ENCODE data around the gene HMCN2.

The HMCN2 gene

DNA sequence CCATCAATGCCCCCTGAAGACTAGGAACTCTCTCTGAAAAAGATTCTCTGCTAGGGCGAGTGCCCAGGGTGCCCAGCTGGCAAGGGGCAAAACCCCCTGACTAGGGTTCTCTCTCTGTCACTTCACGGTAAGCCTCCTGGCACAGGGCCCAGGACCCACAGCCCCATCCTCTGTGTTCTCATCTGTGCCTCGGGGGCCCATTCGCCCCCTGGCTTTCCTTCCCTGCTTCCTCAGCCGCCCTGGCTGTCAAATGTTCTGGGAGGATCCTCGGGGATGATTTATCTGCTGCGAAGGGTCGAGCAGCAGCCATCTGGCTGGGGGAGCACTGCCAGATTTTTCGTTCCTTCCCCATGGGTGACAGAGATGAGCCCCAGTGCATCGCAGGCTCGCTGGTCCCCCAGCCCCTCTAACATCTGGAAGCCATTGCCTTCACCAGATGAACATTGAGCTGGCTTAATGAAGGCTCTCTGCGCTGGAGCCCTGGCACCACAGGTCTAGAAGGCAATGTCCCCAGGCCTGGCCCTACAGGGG lies 24.2 kb downstream of the HMCN2 start:
- Histone ChIP-seq H3K4me3 (no peak overlapping the region), H3K36me3 (no peaks in the 10 kb centered on the region), H3K27ac (no peak overlapping the region), H3K4me1 (no peaks in the 10 kb centered on the region), H4K20me1 (peaks cover 0 to 13% (median 0%) of the 10 kb centered on the region in 11 experiments; a peak in 2 of 22 replicates), H3K9me3 (replicated peaks in 1 of 11) (no peaks in the 10 kb centered on the region), H3K9ac (no peak overlapping the region), H3K27me3 (no peaks in the 10 kb centered on the region), H3K4me2 (no peak overlapping the region)
- no peak for TF ChIP-seq Cebpa-rat (IDR thresholded peaks at IDR 0.05)

DNA sequence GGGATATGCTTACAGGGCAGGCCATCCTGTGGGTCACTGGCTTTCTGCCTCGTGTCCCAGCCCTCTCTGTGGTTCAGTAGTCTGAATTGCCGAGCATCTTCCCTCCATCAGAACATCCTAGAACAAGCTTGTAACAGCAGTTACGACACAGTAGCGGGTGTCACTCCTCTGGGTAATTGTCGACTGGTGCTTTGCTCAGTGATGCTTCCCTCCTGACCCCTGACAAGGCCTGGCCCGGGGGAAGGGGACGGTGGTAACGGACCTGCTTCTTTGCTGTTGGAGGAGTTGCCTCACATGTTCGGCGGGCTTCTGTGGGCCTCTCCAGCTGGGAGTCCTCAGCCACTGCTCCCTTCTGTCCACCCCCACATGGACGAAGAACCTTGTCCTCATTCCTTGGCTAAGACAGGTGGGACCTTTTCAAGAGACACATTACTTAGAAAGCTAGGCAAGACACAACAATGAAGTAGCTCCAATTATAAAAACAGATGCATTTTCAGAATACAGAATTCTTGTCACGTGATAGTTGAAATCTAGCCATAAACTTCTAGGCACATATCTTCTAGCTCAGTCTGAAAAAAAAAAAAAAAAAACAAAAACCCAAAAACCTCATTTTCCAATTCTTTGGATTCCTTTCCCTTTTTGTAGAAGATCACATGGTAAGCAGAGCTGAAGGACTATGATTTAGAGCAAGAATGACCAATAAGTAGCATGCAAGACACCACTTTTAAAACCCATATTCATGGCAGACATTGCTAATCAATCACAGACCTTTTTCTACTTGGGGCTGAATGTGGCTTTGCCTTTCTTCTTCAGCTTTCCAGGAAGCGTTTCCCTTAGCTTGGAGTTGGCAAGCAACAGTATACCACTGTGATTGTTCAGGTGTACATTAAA lies 25.0 kb downstream of the HMCN2 start:
- H3K27me3 ChIP-seq, result no peaks in the 10 kb centered on the region
- no peaks in the 10 kb centered on the region for H3K9me3 ChIP-seq (replicated peaks in 1 of 11)

DNA sequence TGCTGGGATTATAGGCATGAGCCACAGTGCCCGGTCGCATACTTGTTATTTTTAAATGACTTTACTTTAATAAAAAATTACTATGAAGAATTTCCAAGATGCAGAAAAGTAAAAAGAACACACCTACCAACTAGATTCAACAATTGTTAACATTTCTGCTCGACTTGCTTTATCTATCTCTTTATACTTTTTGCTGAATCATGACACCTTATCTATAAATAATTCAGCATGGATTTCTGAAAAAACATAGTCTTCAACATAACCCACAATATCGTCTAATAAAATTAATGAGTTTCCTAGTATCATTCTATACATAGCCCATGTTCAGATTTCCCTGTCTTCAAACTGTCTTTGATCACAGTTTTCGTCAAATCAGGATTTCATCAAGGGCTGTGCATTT lies 25.9 kb downstream of the HMCN2 start:
- Histone ChIP-seq H3K4me3 (no peak overlapping the region), H3K9ac (no peak overlapping the region), H3K9me3 (replicated peaks in 1 of 11) (no peaks in the 10 kb centered on the region), H3K27ac (no peak overlapping the region), H3K4me1 (no peaks in the 10 kb centered on the region), H3K27me3 (0 out of 22 replicates have a peak, but pooled peaks cover 0 to 2% (median 0%) of the 10 kb centered on the region in 11 experiments), H3K36me3 (no peaks in the 10 kb centered on the region), H4K20me1 (peaks cover 0 to 20% (median 0%) of the 10 kb centered on the region in 11 experiments; a peak in 3 of 22 replicates), H3K4me2 (no peak overlapping the region)
- no peak for TF ChIP-seq Cebpa-rat (IDR thresholded peaks at IDR 0.05)

More for the DNA sequence above, 25.0 kb downstream of the HMCN2 start:
- Histone ChIP-seq H3K4me1 (no peaks in the 10 kb centered on the region), H3K4me3 (no peak overlapping the region), H3K4me2 (no peak overlapping the region), H4K20me1 (peaks cover 0 to 16% (median 0%) of the 10 kb centered on the region in 11 experiments; a peak in 2 of 22 replicates), H3K9ac (no peak overlapping the region), H3K27ac (no peak overlapping the region), H3K36me3 (no peaks in the 10 kb centered on the region)
- TF ChIP-seq Cebpa-rat (IDR thresholded peaks at IDR 0.05), result no peak

DNA sequence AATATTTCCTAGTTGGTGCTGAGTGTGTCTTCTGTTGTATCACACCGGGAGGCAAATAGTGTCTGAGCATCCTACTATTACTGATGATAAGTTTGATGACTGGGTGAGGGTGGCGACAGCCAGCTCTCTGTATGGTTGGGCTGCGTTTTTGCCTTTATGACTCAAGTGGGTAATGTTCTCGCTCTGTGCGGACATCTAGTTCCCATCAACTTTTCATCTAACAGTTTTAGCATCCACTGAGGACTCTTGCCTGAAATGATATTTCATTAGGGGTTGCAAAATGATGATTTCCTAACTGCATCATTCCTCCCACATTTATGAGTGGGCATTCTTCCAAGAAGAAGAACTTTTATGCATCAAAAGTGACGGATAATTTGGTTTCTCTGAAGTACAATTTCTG lies 26.5 kb downstream of the HMCN2 start:
- H3K4me3 ChIP-seq, result no peak overlapping the region
- peaks cover 0 to 25% (median 0%) of the 10 kb centered on the region in 11 experiments; a peak in 4 of 22 replicates for H4K20me1 ChIP-seq
- H3K27me3 ChIP-seq, result peaks cover 0 to 3% (median 0%) of the 10 kb centered on the region in 11 experiments; a peak in 1 of 22 replicates
- no peak for TF ChIP-seq Cebpa-rat (IDR thresholded peaks at IDR 0.05)
- H3K9me3 ChIP-seq (replicated peaks in 1 of 11), result no peaks in the 10 kb centered on the region
- no peaks in the 10 kb centered on the region for H3K4me1 ChIP-seq
- no peak overlapping the region for H3K27ac ChIP-seq
- no peak overlapping the region for H3K9ac ChIP-seq
- no peaks in the 10 kb centered on the region for H3K36me3 ChIP-seq
- H3K4me2 ChIP-seq, result no peak overlapping the region

DNA sequence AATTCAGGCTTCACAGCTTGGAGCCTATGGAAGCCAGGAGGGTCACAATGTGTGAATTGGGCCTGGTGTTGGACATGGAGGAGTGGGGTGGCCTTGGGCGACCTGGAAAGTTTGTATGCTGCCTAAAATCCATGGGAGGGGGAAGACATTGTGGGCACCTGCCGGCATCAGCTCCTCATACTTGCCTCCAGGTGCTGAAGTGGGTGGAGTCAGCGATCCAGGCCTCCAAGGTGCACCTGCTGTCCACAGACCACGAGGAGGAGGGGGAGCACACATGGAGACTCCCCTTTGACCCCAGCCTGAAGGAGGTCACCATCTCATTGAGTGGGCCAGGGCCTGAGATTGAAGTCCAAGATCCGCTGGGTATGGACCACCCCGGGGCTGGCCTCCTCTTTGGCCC lies 29.1 kb downstream of the HMCN2 start:
- no peak overlapping the region for H3K27ac ChIP-seq
- H3K36me3 ChIP-seq, result no peaks in the 10 kb centered on the region
- H3K4me2 ChIP-seq, result no peak overlapping the region
- H3K27me3 ChIP-seq, result peaks cover 0 to 5% (median 0%) of the 10 kb centered on the region in 11 experiments; a peak in 1 of 22 replicates
- H3K4me1 ChIP-seq, result no peaks in the 10 kb centered on the region
- no peaks in the 10 kb centered on the region for H3K9me3 ChIP-seq (replicated peaks in 1 of 11)
- no peak overlapping the region for H3K9ac ChIP-seq
- no peak overlapping the region for H3K4me3 ChIP-seq
- H4K20me1 ChIP-seq, result peaks cover 0 to 23% (median 0%) of the 10 kb centered on the region in 11 experiments; a peak in 5 of 22 replicates
- no peak for TF ChIP-seq Cebpa-rat (IDR thresholded peaks at IDR 0.05)

DNA sequence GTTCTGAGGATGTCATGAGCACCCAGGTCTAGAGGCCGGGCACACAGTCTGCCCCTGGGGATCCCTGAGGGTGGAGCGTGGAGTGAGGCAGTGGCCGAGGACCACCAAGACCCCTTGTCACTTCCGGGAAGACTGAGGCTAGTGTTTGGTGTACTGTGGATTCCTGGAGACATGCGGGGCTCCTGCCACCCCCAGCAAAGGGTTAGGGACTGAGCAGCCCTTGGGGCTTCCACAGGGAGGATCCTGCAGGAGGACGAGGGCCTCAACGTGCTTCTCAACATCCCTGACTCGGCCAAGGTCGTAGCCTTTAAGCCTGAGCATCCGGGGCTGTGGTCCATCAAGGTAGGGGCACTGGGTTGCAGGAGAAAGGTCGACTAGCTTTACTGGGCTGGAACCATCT lies 29.9 kb downstream of the HMCN2 start:
- H3K9ac ChIP-seq, result no peak overlapping the region
- no peaks in the 10 kb centered on the region for H3K4me1 ChIP-seq
- TF ChIP-seq Cebpa-rat (IDR thresholded peaks at IDR 0.05), result no peak
- H3K27me3 ChIP-seq, result peaks cover 0 to 5% (median 0%) of the 10 kb centered on the region in 11 experiments; a peak in 1 of 22 replicates
- H3K27ac ChIP-seq, result no peak overlapping the region
- no peaks in the 10 kb centered on the region for H3K36me3 ChIP-seq
- H3K4me3 ChIP-seq, result no peak overlapping the region
- no peak overlapping the region for H3K4me2 ChIP-seq
- H3K9me3 ChIP-seq (replicated peaks in 1 of 11), result no peaks in the 10 kb centered on the region
- peaks cover 0 to 23% (median 0%) of the 10 kb centered on the region in 11 experiments; a peak in 6 of 22 replicates for H4K20me1 ChIP-seq

DNA sequence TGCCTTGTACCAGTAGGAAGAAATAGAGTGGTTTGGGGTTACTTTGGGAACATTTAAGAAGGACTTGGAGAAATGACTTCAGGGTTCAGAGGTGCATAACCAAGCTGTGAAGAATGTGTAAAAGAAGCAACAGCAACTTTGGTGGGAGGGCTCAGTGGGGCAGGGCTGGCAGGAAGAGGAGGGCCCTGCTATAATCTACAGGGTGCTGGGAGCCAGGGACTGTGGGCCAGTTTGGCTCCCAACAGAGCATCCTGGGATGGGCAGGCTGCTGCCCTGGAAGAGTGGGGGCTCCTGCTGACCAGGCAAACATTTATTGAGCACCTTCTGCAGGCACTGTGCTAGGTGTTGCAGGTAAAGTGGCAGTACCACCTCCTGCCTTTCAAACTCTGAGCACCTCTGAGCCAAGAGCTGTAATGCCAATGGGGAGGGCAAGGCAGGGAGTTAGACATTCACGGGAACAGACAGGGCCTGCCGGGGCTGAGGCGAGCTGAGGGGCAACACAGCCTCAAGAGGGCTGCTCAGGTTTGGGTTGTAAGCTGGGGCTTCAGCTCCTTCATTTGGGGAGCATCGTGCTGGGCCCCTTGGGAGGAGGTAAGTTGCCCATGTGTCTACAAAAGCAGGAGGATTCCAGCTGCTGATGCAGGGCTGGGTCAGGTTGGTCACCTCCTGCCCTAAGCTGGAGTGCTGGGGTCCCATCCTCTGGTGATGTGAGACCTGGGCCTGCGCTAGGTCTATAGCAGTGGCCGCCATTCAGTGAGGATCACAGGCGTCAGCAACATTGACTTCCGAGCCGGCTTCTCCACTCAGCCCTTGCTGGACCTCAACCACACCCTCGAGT lies 30.6 kb downstream of the HMCN2 start:
- Histone ChIP-seq H3K4me2 (no peak overlapping the region), H3K4me1 (no peaks in the 10 kb centered on the region), H3K27me3 (peaks cover 0 to 5% (median 0%) of the 10 kb centered on the region in 11 experiments; a peak in 1 of 22 replicates), H4K20me1 (peaks cover 0 to 23% (median 0%) of the 10 kb centered on the region in 11 experiments; a peak in 7 of 22 replicates), H3K9me3 (replicated peaks in 1 of 11) (no peaks in the 10 kb centered on the region), H3K36me3 (no peaks in the 10 kb centered on the region), H3K27ac (no peak overlapping the region), H3K4me3 (no peak overlapping the region), H3K9ac (no peak overlapping the region)
- TF ChIP-seq Cebpa-rat (IDR thresholded peaks at IDR 0.05), result no peak

DNA sequence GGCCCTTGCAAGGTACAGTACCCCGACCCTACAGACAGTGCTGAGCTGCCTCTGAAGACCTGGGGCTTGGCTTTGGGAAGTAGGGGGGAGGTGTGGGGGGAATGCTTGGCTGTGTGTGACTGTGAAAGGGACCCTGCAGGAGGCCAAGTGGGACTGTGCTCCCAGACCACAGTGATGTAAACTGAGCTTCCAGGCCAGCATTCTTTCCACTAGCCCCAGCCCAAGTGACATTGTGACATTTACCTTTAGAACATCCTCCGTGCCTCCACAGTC lies 31.2 kb downstream of the HMCN2 start:
- Histone ChIP-seq H3K9me3 (replicated peaks in 1 of 11) (no peaks in the 10 kb centered on the region), H3K27me3 (peaks cover 0 to 5% (median 0%) of the 10 kb centered on the region in 11 experiments; a peak in 1 of 22 replicates), H3K27ac (no peak overlapping the region), H3K36me3 (no peaks in the 10 kb centered on the region), H3K4me3 (no peak overlapping the region), H3K9ac (no peak overlapping the region), H3K4me2 (no peak overlapping the region), H4K20me1 (peaks cover 0 to 23% (median 0%) of the 10 kb centered on the region in 11 experiments; a peak in 7 of 22 replicates), H3K4me1 (no peaks in the 10 kb centered on the region)
- TF ChIP-seq Cebpa-rat (IDR thresholded peaks at IDR 0.05), result no peak

DNA sequence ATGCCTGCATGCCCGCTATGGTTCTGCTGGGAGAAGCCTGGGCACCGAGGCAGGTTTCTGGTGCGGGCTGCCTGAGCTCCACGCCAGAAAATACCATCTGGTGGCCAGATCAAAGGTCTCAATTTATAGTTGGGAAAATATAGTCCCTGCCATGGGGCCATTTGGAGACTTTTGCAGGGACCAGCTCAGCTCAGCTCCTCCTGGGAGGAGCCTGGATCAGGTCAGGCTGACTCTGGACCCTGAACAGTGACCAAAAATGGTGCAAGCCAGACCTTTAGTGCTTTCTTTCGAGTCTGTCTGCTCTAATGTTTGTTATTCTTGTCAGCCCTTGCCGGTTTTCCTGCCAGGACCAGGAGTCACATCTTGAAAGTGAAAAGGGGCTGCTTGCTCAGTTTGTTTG lies 31.8 kb downstream of the HMCN2 start:
- H3K27ac ChIP-seq, result no peak overlapping the region
- peaks cover 0 to 5% (median 0%) of the 10 kb centered on the region in 11 experiments; a peak in 1 of 22 replicates for H3K27me3 ChIP-seq
- H3K4me1 ChIP-seq, result peaks cover 0 to 2% (median 0%) of the 10 kb centered on the region in 10 experiments; a peak in 2 of 20 replicates
- TF ChIP-seq Cebpa-rat (IDR thresholded peaks at IDR 0.05), result no peak
- no peak overlapping the region for H3K9ac ChIP-seq
- H3K4me2 ChIP-seq, result no peak overlapping the region
- no peaks in the 10 kb centered on the region for H3K36me3 ChIP-seq
- H4K20me1 ChIP-seq, result peaks cover 0 to 24% (median 0%) of the 10 kb centered on the region in 11 experiments; a peak in 8 of 22 replicates
- H3K4me3 ChIP-seq, result no peak overlapping the region
- H3K9me3 ChIP-seq (replicated peaks in 1 of 11), result no peaks in the 10 kb centered on the region
